DMS 273 (cell line): Measurements from ENCODE around the gene NDFIP2.

ENCODE experiments used
- DNase-seq: peaks from one replicate; lab custom pipeline; 2025; ENCODE audit not compliant: unreplicated experiment; lab: John Stamatoyannopoulos, UW

The NDFIP2 gene

GRCh38 chr13:79492313-79492798 is 11.4 kb downstream of the NDFIP2 start:
- DNase-seq: no peak

GRCh38 chr13:79492918-79493594 is 12.1 kb downstream of the NDFIP2 start:
- no peak for DNase-seq

GRCh38 chr13:79496188-79496587 is 15.2 kb downstream of the NDFIP2 start:
- no peak for DNase-seq

DNA sequence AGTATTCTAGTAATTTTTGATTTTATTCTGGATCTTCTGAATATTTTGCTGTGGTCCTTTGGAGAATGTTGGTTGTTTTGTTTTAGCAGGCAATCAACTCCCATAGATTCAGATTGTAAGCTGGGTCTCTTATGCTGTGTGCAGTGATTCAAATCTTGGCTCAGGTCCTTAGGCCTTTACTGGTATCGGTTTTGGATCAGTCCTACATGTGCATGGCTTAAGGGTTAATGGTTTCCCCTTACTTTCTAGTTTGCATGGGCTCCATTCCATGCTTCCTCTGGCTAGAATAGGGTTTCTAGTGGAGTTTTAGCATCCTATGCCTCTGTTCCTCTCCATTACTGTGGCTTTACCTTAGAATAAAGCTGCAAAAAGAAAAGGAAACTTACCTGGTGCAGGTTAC is 16.1 kb downstream of the NDFIP2 start:
- no peak for DNase-seq

GRCh38 chr13:79497852-79498251 is 16.9 kb downstream of the NDFIP2 start:
- DNase-seq: no peak

DNA sequence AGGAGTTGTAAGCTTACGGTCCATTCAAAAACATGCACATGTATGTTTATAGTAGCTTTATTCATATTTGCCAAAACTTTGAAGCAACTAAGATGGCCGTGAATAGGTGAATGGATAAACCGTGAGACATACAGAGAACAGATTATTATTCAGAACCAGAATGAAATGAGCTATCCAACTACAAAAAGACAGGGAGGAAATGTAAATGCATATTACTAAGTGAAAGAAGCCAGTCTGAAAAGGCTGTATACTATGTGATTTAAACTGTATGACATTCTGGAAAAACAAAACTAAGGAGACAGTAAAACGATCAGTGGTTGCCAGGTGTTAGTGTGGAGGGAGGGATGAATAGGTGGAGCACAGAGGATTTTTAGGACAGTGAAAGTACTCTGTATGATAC is 19.9 kb downstream of the NDFIP2 start:
- DNase-seq: no peak

DNA sequence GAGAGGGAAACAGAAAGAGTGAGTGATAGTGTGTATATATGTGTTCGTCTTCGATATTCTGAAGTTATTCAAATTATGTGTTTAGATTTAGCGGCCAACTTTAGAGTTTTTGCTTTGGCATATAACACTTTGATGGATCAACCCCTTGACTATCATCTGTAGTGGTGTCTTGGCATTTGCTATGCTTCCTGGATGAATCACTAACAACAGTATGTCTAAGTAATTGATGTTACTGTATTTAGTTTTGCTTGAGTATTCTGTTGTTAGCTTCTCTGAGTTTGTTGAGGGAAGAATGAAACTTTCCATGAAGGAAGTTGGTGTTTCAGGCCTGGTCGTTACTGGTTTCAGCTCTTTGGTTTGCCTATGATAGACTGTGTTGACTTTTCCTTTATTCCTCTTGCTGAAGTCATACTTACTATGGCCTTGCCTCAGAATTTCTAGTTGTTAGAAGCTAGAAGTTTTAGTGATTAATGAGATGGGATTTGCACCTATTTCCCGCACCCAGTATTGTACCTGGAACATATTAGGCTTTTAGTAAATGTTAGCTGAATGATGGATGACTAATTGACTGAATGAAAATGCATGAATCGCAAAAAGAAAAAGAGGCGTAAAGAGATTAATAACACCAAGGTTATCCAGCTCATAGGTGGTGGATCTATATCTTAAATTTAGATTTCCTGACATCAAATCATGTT is 20.7 kb downstream of the NDFIP2 start:
- no peak for DNase-seq

DNA sequence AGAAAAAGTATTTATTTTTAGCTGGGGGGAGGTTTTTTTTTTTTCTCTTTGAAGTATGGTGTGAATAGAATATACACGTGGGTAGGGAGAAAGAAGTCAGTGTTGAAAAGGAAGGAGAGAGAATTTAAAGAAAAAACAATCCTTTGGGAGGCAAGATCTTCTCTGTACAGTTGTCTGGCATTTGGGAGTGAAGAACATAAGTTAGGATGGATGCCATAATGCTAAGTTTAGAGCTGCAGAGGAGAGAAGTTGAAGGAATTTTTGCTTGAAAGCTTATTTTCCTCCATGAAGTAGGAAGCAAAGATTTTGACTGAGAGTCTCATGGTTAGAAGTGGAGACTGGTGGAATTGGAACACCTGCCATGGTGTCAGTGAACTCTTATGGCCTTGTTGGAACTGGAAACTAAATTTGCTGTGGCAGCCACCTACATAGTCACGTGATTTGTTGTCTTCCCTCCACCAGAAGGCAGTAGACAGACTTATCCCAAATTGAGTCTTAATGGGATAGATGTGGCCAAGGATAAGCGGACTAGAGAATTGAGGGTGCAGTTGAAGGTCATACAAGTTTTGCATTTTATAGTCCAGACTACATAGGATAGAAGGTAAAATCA is 22.0 kb downstream of the NDFIP2 start:
- no peak for DNase-seq

GRCh38 chr13:79503473-79504017 is 22.6 kb downstream of the NDFIP2 start:
- no peak for DNase-seq

GRCh38 chr13:79508224-79508961 is 27.4 kb downstream of the NDFIP2 start:
- no peak for DNase-seq

GRCh38 chr13:79511611-79512010 is 30.7 kb downstream of the NDFIP2 start:
- DNase-seq: no peak

GRCh38 chr13:79512950-79513349 is 32.0 kb downstream of the NDFIP2 start:
- DNase-seq: no peak

GRCh38 chr13:79516595-79516994 is 35.6 kb downstream of the NDFIP2 start:
- no peak for DNase-seq

GRCh38 chr13:79519255-79519654 is 38.3 kb downstream of the NDFIP2 start:
- DNase-seq: no peak

DNA sequence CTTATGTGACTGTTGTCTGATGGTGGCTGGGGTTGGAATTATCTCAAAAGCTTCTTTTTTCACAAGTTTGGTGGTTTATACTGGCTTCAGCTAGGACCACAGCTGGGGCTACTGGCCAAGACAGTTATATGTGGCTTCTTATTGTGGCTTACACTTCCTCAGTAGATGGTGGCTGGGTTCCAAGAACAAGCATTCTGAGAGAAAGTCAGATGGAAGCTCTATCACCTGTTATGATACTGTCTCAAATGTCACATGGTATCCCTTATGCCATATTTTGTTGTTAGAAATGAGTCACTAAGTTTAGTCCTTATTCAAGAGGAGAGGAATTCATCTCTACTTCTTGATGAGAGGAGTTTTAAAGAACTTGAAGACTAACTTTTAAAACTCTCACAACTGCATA is 41.6 kb downstream of the NDFIP2 start:
- DNase-seq: no peak

DNA sequence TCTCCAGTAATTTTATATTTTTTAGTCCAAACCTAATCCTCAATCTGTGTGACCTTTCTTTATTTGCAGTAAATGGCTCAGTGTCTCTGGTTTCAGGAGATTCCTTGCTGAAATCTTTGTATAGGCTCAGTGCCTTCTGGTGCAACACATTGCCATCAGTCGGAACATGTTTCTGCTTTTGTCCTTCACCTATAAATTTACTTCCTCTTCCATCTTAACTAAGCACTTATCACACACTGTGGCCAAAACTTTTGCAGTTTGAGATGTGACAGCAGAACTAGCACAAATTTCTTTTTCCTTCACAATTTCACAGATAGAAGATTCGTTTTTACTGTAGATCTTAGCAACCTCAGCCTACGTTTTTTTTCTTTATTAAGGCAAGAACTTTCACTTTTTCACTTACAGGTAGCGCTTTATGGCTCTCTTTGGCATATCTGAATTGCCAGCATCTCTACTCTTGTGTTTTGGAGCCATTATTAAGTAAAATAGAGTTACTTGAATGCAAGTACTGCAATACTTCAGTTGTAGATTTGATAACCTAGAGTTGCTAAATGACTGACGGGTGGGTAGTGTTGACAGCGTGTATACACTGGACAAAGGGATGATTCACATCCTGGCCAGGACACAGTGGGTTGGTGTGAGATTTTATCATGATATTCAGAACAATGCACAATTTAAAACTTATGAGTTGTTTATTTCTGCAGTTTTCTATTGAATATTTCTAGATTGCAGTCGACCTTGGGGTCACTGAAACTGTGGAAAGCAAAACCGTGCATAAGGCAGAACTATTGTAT is 44.3 kb downstream of the NDFIP2 start:
- DNase-seq: no peak

DNA sequence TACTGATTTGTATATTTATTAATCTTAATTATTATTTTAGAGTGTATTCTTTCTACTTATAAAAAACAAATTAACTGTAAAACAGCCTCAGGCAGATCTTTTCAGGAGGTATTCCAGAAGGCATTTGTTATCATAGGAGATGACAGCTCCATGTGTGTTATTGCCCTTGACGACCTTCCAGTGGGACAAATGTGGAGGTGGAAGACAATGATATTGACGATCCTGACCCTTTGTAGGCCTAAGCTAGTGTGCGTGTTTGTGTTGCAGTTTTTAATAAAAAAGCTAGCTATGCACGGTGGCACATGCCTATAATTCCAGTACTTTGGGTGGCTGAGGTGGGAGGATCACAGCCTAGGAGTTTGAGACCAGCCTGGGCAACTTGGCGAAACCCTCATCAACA is 46.7 kb downstream of the NDFIP2 start:
- DNase-seq: no peak

DNA sequence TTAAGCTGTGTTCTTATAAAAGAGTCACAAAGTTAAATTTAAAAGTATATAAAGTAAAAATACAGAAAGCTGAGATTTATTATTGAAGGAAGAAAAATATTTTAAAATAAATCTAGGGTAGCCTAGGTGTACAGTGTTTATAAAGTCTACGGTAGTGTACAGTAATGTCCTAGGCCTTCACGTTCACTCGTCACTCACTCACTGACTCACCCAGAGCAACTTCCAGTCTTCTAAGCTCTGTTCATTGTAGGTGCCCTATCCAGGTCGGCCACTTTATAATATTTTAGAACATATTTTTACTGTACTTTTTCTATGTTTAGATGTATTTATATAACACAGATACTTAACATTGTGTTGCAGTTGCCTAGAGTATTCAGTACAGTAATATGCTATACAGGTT is 47.4 kb downstream of the NDFIP2 start:
- no peak for DNase-seq

DNA sequence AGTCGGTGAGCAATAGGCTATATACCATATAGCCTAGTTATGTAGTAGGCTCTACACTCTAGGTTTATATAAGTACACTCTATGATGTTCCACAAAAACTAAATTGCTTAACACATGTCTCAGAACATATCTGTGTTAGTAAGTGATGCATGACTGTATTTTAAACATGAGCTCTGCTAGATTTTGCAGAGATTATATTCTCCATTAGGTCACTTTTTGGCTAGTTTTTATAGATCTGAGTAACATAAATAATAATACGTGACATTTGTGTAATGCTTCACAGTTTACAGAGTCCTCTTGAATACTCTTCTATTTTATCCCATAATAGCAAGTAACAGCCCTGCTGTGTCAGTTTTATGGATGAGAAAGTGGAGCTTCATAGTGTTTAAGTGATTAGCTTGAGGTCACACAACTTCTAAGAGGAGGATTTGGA is 47.8 kb downstream of the NDFIP2 start:
- no peak for DNase-seq

- DNase-seq: no peak
Observed at GRCh38 chr13:79529817-79530216, 48.9 kb downstream of the NDFIP2 start.
